Muscle layer of duodenum (tissue), 2 donors: ENCODE results near the gene LRRFIP1.
A peak's percentile ranks its signal among the peaks of the same experiment; 100 is the strongest.

Source experiments
- H3K27ac ChIP-seq: one replicate; pipeline ENCODE4 v1.7.0; 2013; ENCODE audit warnings: mild to moderate bottlenecking, low read length
- H3K27me3 ChIP-seq: one replicate; pipeline ENCODE4 v1.7.0; 2013; ENCODE audit warnings: low read depth, mild to moderate bottlenecking, control low read depth, low read length
- H3K36me3 ChIP-seq, 2 donors: one replicate each; pipeline ENCODE4 v1.7.0; 2013; ENCODE audit warnings: low read length in 2 of 2, control low read depth in 1 of 2, mild to moderate bottlenecking in 1 of 2; ENCODE audit not compliant: insufficient read depth in 2 of 2, control insufficient read depth in 1 of 2
- H3K4me1 ChIP-seq, 2 donors: one replicate each; pipeline ENCODE4 v1.7.0; 2013; ENCODE audit warnings: low read length in 2 of 2, mild to moderate bottlenecking in 2 of 2, control low read depth in 1 of 2, moderate library complexity in 1 of 2; ENCODE audit not compliant: insufficient read depth in 2 of 2, control insufficient read depth in 1 of 2
- H3K4me3 ChIP-seq, 2 donors: one replicate each; pipeline ENCODE4 v1.7.0; 2013; ENCODE audit warnings: low read length in 2 of 2, low read depth in 1 of 2, mild to moderate bottlenecking in 1 of 2
- H3K9me3 ChIP-seq, 2 donors: one replicate each; pipeline ENCODE4 v1.7.0; 2013; ENCODE audit warnings: low read length in 2 of 2, control low read depth in 1 of 2, mild to moderate bottlenecking in 1 of 2; ENCODE audit not compliant: control insufficient read depth in 1 of 2
- donor health status: healthy.

Gene LRRFIP1, protein sequence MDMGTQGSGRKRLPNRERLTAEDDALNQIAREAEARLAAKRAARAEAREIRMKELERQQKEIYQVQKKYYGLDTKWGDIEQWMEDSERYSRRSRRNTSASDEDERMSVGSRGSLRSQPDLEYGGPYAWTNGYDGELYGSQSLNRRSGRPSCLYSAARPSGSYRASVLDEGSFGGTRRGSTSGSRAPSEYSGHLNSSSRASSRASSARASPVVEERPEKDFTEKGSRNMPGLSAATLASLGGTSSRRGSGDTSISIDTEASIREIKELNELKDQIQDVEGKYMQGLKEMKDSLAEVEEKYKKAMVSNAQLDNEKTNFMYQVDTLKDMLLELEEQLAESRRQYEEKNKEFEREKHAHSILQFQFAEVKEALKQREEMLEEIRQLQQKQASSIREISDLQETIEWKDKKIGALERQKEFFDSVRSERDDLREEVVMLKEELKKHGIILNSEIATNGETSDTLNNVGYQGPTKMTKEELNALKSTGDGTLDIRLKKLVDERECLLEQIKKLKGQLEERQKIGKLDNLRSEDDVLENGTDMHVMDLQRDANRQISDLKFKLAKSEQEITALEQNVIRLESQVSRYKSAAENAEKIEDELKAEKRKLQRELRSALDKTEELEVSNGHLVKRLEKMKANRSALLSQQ

DNA sequence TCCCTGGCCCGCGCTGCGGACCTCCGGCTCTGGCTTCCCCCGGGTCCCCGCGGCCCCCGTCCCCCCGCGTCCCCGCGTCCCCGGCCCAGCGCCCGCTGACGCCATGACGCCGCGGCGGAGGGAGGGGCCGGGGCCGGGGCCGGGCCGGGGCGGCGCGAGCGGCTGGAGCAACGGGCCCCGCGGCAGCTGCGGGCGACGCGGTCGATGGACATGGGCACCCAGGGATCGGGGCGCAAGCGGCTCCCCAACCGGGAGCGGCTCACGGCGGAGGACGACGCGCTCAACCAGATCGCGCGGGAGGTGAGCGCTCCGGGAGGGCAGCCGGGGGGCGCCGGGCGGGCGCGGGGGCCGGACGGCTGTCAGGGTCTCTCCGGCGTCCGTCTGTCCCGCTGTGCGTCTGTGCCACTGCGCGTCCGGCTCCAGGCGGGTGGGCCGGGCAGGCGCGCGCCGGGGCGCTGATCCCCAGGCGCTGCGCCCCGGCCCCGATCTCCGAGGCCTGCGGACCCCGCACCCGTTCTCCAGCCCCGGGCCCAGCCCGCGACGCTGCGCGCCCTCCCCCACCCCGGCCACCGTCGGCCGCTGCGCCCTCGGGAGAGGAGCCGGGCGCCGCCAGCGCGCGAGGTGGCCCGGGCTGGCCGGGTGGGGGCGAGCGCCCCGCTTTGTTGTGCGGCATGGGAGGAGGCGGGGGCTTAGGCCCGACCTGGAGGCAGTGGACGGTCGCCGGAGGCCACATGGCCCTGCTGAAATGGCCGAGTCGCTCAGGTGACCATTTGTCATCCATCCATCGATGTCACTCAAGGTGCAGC lies at the start of gene LRRFIP1:
TSS of gene LRRFIP1 (plus strand) at position 147 of the 806 bp plus-strand sequence. CDS start at position 205, 58 bp downstream.
- Histone ChIP-seq H3K4me3 (peak within 1 kb of the TSS; percentile 53 to 60), H3K4me1 (peaks cover 0 to 23% of the 10 kb centered on the region in 2 donors), H3K27me3 (no peaks in the 10 kb centered on the region), H3K9me3 (no peaks in the 10 kb centered on the region), H3K27ac (no peak within 1 kb of the TSS), H3K36me3 (no peaks in the 10 kb centered on the region)

DNA sequence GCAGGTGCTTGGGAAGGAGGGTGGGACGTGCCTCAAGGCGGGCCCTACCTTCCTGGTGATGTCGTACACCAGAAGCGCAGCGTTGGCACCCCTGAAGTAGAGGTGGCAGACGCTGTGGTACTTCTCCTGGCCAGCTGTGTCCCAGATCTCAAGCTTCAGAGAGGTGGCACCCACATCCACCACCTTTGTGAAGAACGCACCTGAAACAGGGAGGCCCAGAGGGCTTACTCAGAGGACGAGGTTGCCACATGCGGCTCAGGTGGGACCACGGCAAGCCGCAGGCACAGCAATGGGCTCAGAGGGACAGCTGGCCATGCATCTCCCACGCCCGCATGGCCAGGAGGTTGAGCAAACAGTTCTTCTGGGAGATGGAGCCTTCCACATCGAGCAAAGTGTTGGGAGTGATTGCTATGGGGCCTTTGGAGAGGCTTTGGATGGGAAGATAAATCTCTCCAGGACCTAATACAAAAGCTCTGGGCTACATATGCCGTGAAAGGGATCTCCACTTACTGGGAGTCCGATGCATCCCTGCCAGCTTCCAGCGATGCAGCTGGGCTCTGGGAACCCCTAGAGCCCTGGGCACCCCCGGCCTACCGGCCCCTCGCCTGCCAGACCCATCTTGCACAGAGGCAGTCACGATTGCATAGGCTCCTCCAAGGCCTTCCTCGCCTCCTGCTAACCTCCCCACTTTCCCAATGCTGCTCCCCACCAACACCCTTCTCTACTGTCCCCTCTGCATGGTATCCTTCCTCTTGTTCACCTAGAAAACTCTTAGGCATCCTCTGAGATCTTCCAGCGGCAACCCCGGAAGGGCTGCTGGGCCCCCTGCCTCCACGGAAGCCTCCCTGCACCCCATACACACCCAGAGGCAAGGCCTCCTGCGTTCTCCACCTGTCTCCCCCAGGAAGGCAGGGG lies 49.2 kb upstream of the LRRFIP1 start:
- H3K4me1 ChIP-seq: peaks cover 5 to 14% of the 10 kb centered on the region in 2 donors
- no peaks in the 10 kb centered on the region for H3K27me3 ChIP-seq
- no peak overlapping the region for H3K4me3 ChIP-seq
- H3K27ac ChIP-seq: no peak overlapping the region
- H3K36me3 ChIP-seq: no peaks in the 10 kb centered on the region
- no peaks in the 10 kb centered on the region for H3K9me3 ChIP-seq

DNA sequence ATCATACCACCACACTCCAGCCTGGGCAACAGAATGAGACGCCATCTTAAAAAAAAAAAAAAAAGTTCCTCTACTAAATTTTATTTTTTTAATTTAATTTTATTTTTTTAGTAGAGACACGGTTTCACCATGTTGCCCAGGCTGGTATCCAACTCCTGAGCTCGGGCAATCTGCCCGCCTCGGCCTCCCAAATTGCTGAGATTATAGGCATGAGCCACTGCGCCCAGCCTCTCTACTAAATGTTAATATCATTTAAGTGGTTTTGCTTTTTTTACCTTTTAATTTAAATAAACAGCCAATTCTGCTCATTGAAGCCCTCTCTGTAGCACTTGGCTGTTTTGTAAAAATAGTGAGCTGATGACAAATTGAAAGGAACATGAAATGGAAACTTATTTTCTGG lies 46.1 kb upstream of the LRRFIP1 start:
- no peak overlapping the region for H3K4me3 ChIP-seq

DNA sequence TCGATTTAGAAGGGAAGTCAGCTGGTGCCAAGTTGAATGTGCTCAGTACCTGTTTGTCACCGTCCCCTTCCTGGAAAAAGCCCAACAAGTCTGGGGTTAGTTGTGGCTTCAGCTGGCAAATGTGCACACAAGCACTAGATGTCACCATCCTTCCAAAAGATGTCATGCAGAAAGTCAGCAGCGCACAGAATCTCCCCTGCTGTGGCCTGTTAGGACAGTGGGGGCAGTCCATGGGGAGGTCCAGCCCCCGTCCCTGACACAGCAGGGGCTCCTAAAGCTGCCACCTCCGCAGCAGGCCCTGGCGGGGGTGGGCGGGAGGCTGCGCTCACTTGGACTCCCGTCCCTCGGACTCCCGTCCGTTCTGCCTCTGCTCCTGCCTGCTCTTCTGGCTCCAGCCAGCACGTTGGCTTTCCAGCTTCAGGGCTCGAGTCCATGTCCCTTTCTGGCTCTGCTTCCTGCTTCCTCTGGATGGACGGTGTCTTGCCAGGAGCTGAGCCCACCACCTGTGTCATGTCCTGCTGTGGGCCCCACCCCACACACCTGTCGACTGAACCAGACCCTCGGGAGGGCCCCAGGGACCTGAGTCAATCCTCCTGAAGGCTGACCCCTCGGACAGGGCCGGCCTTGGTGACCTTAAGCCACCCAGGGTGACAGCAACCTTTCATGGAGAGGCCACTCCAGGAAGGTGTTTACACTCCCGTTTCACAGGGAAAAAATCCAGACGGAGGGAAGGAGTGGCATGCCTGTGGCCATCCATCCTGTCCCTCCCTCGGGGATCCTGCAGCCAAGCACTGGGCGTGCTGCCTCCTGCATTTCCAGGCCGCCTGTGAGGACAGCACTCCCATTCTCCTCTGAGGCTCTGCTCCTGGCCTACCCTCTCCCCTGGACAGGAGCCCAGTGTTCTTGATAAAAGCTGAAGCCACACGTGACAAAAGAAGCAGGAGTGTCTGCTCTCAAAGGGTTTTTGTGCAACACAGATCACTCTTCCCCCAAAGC lies 45.3 kb upstream of the LRRFIP1 start:
- no peaks in the 10 kb centered on the region for H3K36me3 ChIP-seq
- H3K27ac ChIP-seq: no peak overlapping the region
- H3K27me3 ChIP-seq: no peaks in the 10 kb centered on the region
- peaks cover 5 to 9% of the 10 kb centered on the region in 2 donors for H3K4me1 ChIP-seq
- peak overlapping the region in 1 of 2 donors; percentile 42 for H3K4me3 ChIP-seq
- no peaks in the 10 kb centered on the region for H3K9me3 ChIP-seq

More for the DNA sequence above, 46.1 kb upstream of the LRRFIP1 start:
- H3K9me3 ChIP-seq: no peaks in the 10 kb centered on the region
- H3K27ac ChIP-seq: no peak overlapping the region
- H3K4me1 ChIP-seq: peaks cover 5 to 9% of the 10 kb centered on the region in 2 donors
- H3K36me3 ChIP-seq: no peaks in the 10 kb centered on the region
- no peaks in the 10 kb centered on the region for H3K27me3 ChIP-seq

DNA sequence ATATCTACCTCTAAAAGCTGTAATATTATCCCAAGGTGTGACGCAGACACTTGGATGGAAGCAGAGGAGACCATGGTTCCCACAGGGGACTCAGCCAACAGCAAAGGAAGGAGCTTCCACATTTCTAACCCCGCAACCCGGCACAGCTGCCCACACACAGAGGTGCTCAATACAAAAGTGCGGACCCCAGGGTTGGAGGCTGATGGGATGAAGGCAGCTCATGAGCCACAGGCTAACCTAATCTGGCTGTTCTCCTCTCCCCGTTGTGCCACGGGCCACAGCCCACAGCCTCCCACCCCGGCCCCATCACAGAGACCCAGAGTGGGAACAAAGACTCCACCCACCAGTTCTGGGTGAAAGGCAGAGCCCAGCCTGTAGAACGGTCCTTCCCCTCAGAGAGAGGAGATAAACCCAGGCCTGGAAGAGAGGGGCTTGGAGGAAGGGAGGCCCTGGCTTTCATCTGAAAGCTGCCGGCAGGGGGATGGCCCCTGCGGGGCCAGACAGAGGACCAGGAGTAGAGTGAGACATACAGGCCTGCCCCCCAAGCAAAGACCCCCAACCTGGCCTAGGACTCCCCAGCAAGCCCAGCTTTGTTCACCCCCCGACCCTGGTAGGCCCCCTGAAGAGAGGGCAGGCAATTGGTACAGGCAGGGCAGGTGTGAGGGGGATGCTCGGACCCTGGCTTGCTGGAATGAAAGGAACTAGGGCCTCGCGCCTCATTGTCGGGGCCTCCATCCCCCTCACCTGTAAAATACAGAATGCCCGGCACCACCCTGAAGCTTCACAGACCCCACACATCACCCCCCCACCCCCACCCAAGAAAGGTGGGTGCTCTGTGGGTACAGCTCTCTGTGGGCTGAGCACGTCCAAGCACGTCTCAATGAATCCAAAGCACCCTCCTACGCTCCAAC lies 43.7 kb upstream of the LRRFIP1 start:
- Histone ChIP-seq H3K36me3 (no peaks in the 10 kb centered on the region), H3K9me3 (no peaks in the 10 kb centered on the region), H3K27me3 (no peaks in the 10 kb centered on the region), H3K27ac (no peak overlapping the region), H3K4me3 (no peak overlapping the region), H3K4me1 (peaks cover 5 to 9% of the 10 kb centered on the region in 2 donors)

DNA sequence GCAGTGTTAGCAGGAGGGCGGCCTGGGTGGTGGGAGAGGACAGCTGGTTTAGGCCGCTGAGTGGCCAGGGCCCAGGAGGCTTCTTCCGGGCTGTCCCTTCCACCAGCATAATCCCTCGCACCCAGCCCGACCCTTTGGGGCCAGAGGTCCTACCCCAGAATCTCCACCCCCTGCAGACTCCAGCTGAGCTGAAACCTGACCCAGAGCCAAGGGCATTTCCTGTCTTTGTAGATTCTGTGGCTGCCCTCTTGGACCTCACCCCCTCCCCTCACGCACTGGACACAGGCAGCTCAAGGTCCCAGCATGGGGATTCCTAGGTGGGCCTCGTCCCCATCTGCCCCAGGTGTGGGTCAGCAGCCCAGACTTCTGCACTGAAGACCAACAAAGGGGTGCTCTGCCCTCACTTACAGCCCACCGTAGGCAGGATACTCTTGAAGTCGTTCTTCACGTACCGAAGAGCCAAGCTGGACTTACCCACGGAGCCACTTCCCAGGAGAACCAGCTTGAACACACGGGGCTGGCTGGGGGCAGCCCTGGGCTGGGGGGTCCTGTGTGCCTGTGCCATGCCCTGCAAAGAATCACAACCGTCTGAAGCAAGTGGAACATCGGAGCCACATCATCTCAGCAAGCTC lies 41.7 kb upstream of the LRRFIP1 start:
- H3K4me1 ChIP-seq: peaks cover 10 to 15% of the 10 kb centered on the region in 2 donors
- no peak overlapping the region for H3K27ac ChIP-seq
- no peaks in the 10 kb centered on the region for H3K27me3 ChIP-seq
- no peaks in the 10 kb centered on the region for H3K9me3 ChIP-seq
- no peaks in the 10 kb centered on the region for H3K36me3 ChIP-seq
- H3K4me3 ChIP-seq: no peak overlapping the region

DNA sequence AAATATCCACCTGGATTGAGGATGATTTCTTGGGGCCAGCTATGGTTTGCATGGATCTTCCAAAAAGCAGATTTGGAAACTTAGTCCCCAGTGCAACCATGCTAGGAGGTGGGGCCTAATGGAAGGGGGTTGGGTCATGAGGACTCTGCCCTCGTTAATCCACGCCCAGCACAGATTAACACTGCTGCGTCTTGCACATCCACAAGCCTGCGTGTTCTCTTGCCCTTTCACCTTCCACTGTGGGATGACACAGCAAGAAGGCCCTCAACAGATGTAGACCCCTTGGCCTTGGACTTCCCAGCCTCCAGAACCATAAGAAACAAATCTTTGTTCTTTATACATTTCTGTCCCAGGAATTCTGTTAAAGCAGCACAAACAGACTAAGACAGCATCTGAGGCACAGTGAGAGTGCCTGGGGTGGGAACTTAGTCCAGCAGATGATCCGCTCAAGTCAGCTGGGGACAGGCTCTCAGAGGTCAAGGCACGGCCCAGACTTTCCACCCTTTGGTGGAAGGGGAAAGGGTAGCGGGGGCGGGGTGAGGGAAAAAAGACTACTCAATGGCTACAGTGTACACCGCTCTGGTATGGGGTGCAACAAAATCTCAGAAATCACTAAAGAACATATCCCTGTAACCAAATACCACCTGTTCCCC lies 39.2 kb upstream of the LRRFIP1 start:
- Histone ChIP-seq H3K27me3 (no peaks in the 10 kb centered on the region), H3K4me1 (peaks cover 6 to 9% of the 10 kb centered on the region in 2 donors), H3K36me3 (no peaks in the 10 kb centered on the region), H3K27ac (no peak overlapping the region), H3K4me3 (no peak overlapping the region), H3K9me3 (no peaks in the 10 kb centered on the region)

DNA sequence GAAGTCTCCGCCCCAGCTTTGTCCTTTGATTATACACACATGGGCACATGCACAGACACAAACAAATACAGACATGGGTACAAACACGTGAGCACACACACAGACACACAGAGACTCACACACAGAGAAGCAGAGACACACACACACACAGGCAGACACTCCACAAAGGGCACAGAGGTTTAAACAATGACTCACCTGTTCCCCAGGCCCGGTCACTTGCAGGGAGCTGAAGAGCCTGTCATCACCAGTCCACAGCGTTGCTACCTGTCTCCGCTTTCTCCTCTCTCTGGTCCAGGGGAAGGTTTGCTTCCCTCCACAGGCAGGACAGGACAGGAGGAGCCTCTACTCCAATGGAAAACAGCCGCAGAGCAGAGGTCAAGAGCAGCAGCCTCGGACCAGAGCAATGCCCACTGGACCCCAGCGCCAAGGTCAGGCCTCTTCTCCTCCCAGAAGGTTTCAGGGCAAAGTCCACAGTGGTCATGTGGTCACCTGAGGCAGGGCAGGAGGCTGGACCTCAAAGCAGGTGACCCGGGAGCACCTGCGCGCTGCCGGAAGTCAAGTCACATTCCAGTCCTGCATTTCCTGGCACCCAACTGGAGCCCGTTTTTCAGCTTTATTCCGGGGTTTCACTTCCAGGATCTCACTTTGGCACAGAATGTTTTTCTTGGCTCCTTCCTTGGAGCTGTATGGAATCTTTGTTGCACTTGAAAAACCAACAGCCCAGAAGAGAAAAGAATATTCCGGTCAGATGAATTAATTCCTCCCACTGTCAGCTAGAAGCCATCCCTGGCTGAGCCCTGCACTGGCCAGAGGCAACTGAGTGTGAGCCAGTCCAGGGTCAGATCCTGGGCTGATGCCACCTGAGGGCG lies 36.9 kb upstream of the LRRFIP1 start, which contains the start of gene RAB17:
TSS of gene RAB17 (minus strand) at position 463 of the 869 bp plus-strand sequence. CDS start 4,580 bp downstream, outside the sequence.
- H3K4me3 ChIP-seq: peak within 1 kb of the TSS in 1 of 2 donors; percentile 42
- H3K36me3 ChIP-seq: no peaks in the 10 kb centered on the region
- H3K9me3 ChIP-seq: no peaks in the 10 kb centered on the region
- H3K27me3 ChIP-seq: no peaks in the 10 kb centered on the region
- H3K4me1 ChIP-seq: peaks cover 6 to 12% of the 10 kb centered on the region in 2 donors
- peak within 1 kb of the TSS; percentile 24 for H3K27ac ChIP-seq
